IMR-90 (cell line): Measurements from ENCODE around the gene RAD1. TPM values are rescaled to one million over a fixed set of nuclear protein-coding genes. Genes with fewer than 3 reads are reported as not detected.

Source experiments
- ATAC-seq: fragments of 200-7000 bp; cut with Tn5 transposase; 2 replicates; pipeline ENCODE4 v1.9.1; 2020; ENCODE audit warnings: low read depth, mild to moderate bottlenecking, moderate library complexity
- BruUV-seq: library from RNA; stranded (reverse); fragments of 400-500 nt; replicated peaks from 2 replicates; lab custom pipeline; 2021; lab: Mats Ljungman, UMichigan
- CTCF ChIA-PET: fragments of 300-600 bp; formaldehyde crosslinking; extraction: SDS; loops from one replicate; lab custom pipeline; 2021; ENCODE audit warnings: antibody characterized with exemption; lab: Yijun Ruan, JAX
- POLR2A ChIA-PET: fragments of 300-600 bp; sonication (Branson Sonifier 250); formaldehyde crosslinking; loops from one replicate; lab custom pipeline; 2022; ENCODE audit warnings: antibody characterized with exemption; ENCODE audit not compliant: unreplicated experiment; lab: Charles Lee
- DNase-seq: peaks from one replicate; pipeline ENCODE4 v3.0.0; 2013
- H2AFZ ChIP-seq: replicated peaks from 2 replicates; pipeline ENCODE3; 2013; ENCODE audit warnings: low read length, mild to moderate bottlenecking; ENCODE audit not compliant: poor library complexity
- H2AK5ac ChIP-seq: 2 replicates; pipeline ENCODE4 v1.6.1; 2013; ENCODE audit warnings: low read depth, low read length, inconsistent platforms
- H2AK9ac ChIP-seq: replicated peaks from 2 replicates; pipeline ENCODE3; 2013; ENCODE audit warnings: mild to moderate bottlenecking, low read depth, low read length, moderate library complexity; ENCODE audit not compliant: poor library complexity
- H2BK120ac ChIP-seq: 2 replicates; pipeline ENCODE4 v1.6.1; 2013; ENCODE audit warnings: low read depth, low read length, inconsistent platforms
- H2BK15ac ChIP-seq: 3 replicates; pipeline ENCODE4 v1.6.1; 2013; ENCODE audit warnings: low read depth, low read length, inconsistent platforms
- H2BK20ac ChIP-seq: 2 replicates; pipeline ENCODE4 v1.6.1; 2013; ENCODE audit warnings: low read depth, mild to moderate bottlenecking, inconsistent platforms, low read length, moderate library complexity
- H2BK5ac ChIP-seq: 2 replicates; pipeline ENCODE4 v1.6.1; 2013; ENCODE audit warnings: mild to moderate bottlenecking, low read depth, low read length, inconsistent platforms; ENCODE audit not compliant: poor library complexity, severe bottlenecking
- H3K14ac ChIP-seq: replicated peaks from 2 replicates; pipeline ENCODE4 v1.6.1; 2013; ENCODE audit warnings: low read depth, low read length, inconsistent platforms
- H3K18ac ChIP-seq: 2 replicates; pipeline ENCODE4 v1.6.1; 2013; ENCODE audit warnings: low read depth, low read length, control low read depth
- H3K23ac ChIP-seq: 2 replicates; pipeline ENCODE4 v1.6.1; 2013; ENCODE audit warnings: low read depth, low read length, inconsistent platforms
- H3K27ac ChIP-seq: 2 replicates; pipeline ENCODE4 v1.5.1; 2013; ENCODE audit warnings: mild to moderate bottlenecking, control low read depth, low read length; ENCODE audit not compliant: insufficient read depth
- H3K27me3 ChIP-seq: 2 replicates; pipeline ENCODE4 v1.6.1; 2013; ENCODE audit warnings: low read length; ENCODE audit not compliant: control insufficient read depth, insufficient read depth
- H3K36me3 ChIP-seq: 2 replicates; pipeline ENCODE4 v1.6.1; 2013; ENCODE audit warnings: low read length, mixed read lengths; ENCODE audit not compliant: control insufficient read depth, insufficient read depth
- H3K4ac ChIP-seq: 2 replicates; pipeline ENCODE4 v1.6.1; 2013; ENCODE audit warnings: low read depth, low read length, inconsistent platforms
- H3K4me1 ChIP-seq: 2 replicates; pipeline ENCODE4 v1.6.1; 2013; ENCODE audit warnings: low read length, mixed read lengths; ENCODE audit not compliant: control insufficient read depth, insufficient read depth
- H3K4me2 ChIP-seq: 2 replicates; pipeline ENCODE4 v1.6.1; 2013; ENCODE audit warnings: low read depth, mild to moderate bottlenecking, control low read depth, low read length, moderate library complexity
- H3K4me3 ChIP-seq: 2 replicates; pipeline ENCODE4 v1.5.1; 2013; ENCODE audit warnings: low read depth, mild to moderate bottlenecking, control low read depth, low read length, moderate library complexity; ENCODE audit not compliant: insufficient read depth
- H3K56ac ChIP-seq: 2 replicates; pipeline ENCODE4 v1.6.1; 2013; ENCODE audit warnings: low read length, inconsistent platforms; ENCODE audit not compliant: insufficient read depth; ENCODE audit errors: extremely low read depth
- H3K79me1 ChIP-seq, 2 experiments: 2 replicates each; pipeline ENCODE4 v1.6.1; 2013; ENCODE audit warnings: low read length in 2 of 2, inconsistent platforms in 1 of 2, low read depth in 1 of 2
- H3K9ac ChIP-seq: 2 replicates; pipeline ENCODE4 v1.6.1; 2013; ENCODE audit warnings: low read depth, low read length, control low read depth
- H3K9me1 ChIP-seq: 2 replicates; pipeline ENCODE4 v1.6.1; 2013; ENCODE audit warnings: low read length, inconsistent platforms; ENCODE audit not compliant: insufficient read depth
- H3K9me3 ChIP-seq: 2 replicates; pipeline ENCODE4 v1.6.1; 2013; ENCODE audit warnings: low read length; ENCODE audit not compliant: control insufficient read depth, insufficient read depth
- H4K20me1 ChIP-seq: 2 replicates; pipeline ENCODE4 v1.6.1; 2013; ENCODE audit warnings: low read length, inconsistent platforms; ENCODE audit not compliant: insufficient read depth
- H4K5ac ChIP-seq: 2 replicates; pipeline ENCODE4 v1.6.1; 2013; ENCODE audit warnings: mild to moderate bottlenecking, low read depth, low read length, control low read depth
- H4K8ac ChIP-seq, 2 experiments: 2 replicates each; pipeline ENCODE4 v1.6.1; 2013; ENCODE audit warnings: low read depth in 2 of 2, low read length in 2 of 2, control low read depth in 1 of 2, inconsistent platforms in 1 of 2
- H4K91ac ChIP-seq: 2 replicates; pipeline ENCODE4 v1.6.1; 2013; ENCODE audit warnings: low read depth, low read length, inconsistent platforms; ENCODE audit not compliant: insufficient read depth
- BHLHE40 ChIP-seq: fragments of 150-350 bp; IDR thresholded peaks from 2 replicates; pipeline ENCODE4 v1.6.1; 2016; ENCODE audit warnings: mild to moderate bottlenecking, low read depth, low read length
- CEBPB ChIP-seq: IDR thresholded peaks from 2 replicates; pipeline ENCODE4 v1.6.1; 2012; ENCODE audit warnings: low read depth, low read length, improper control_type of control experiment
- CHD1 ChIP-seq: IDR thresholded peaks from 2 replicates; pipeline ENCODE4 v1.6.1; 2012; ENCODE audit warnings: low read depth, low read length, improper control_type of control experiment
- CTCF ChIP-seq: conservative IDR thresholded peaks from 2 replicates; pipeline ENCODE4 v1.5.1; 2012; ENCODE audit warnings: mild to moderate bottlenecking, low read depth, low read length, improper control_type of control experiment
- FOS ChIP-seq: fragments of 150-350 bp; IDR thresholded peaks from 2 replicates; pipeline ENCODE4 v1.6.1; 2016; ENCODE audit warnings: low read depth, low read length
- MAFK ChIP-seq: IDR thresholded peaks from 2 replicates; pipeline ENCODE4 v1.6.1; 2012; ENCODE audit warnings: low read depth, low read length, improper control_type of control experiment
- MAZ ChIP-seq: IDR thresholded peaks from 2 replicates; pipeline ENCODE4 v1.6.1; 2012; ENCODE audit warnings: low read depth, mild to moderate bottlenecking, low read length, improper control_type of control experiment, moderate library complexity, borderline replicate concordance
- MXI1 ChIP-seq: IDR thresholded peaks from 2 replicates; pipeline ENCODE4 v1.6.1; 2012; ENCODE audit warnings: low read depth, mild to moderate bottlenecking, low read length, moderate library complexity, borderline replicate concordance
- NFE2L2 ChIP-seq: fragments of 150-350 bp; IDR thresholded peaks from 2 replicates; pipeline ENCODE4 v1.6.1; 2016; ENCODE audit warnings: low read depth, mild to moderate bottlenecking, low read length
- POLR2A ChIP-seq: IDR thresholded peaks from 2 replicates; pipeline ENCODE4 v1.6.1; 2012; ENCODE audit warnings: mild to moderate bottlenecking, low read depth, low read length
- RAD21 ChIP-seq: IDR thresholded peaks from 2 replicates; pipeline ENCODE4 v1.6.1; 2012; ENCODE audit warnings: low read length, improper control_type of control experiment
- RCOR1 ChIP-seq: IDR thresholded peaks from 2 replicates; pipeline ENCODE4 v1.6.1; 2012; ENCODE audit warnings: mild to moderate bottlenecking, low read length, improper control_type of control experiment; ENCODE audit not compliant: insufficient replicate concordance
- RFX5 ChIP-seq: IDR thresholded peaks from 2 replicates; pipeline ENCODE4 v1.8.0; 2012; ENCODE audit warnings: low read depth, mild to moderate bottlenecking, low read length, moderate library complexity
- SMC3 ChIP-seq: fragments of 150-350 bp; IDR thresholded peaks from 2 replicates; pipeline ENCODE4 v1.6.1; 2016; ENCODE audit warnings: low read depth, mild to moderate bottlenecking, antibody characterized with exemption, low read length, moderate library complexity
- WGBS, 2 experiments: methylation state at CpG; one replicate each; pipeline versions ENCODE4 v1.1.5 to v1.1.7; 2013; ENCODE audit warnings: missing lambda C conversion rate in 2 of 2; ENCODE audit not compliant: insufficient read length in 1 of 2; ENCODE audit errors: extremely low coverage in 2 of 2; 5-methylcytosine and 5-hydroxymethylcytosine counted together
- dilution Hi-C: fragments of 300-500 bp; cut with HindIII; formaldehyde crosslinking; loops from one replicate; pipeline ENCODE4 v1.14.3; 2018; ENCODE audit warnings: low sequenced_read_pairs; ENCODE audit not compliant: unreplicated experiment
- in situ Hi-C: fragments of 300-500 bp; cut with MboI; formaldehyde crosslinking; loops from 3 replicates; pipeline ENCODE4 v1.14.3; 2019; ENCODE audit warnings: low sequenced_read_pairs, inconsistent platforms, mixed read lengths
- intact Hi-C: fragments of 100-400 bp; cut with micrococcal nuclease; formaldehyde crosslinking; loops from 2 replicates; pipeline ENCODE4 v1.10.0; 2022
- polyA plus RNA-seq, 3 experiments: library from polyadenylated mRNA; depleted of rRNA; stranded (reverse); fragments of >200 nt; gene quantifications; 2 replicates each; pipeline ENCODE4 v1.2.3, GENCODE V29; 2012; ENCODE audit warnings: low replicate concordance in 1 of 3
- total RNA-seq: library from RNA; depleted of rRNA; stranded (reverse); fragments of >200 nt; gene quantifications from 2 replicates; pipeline ENCODE4 v1.2.3, GENCODE V29; 2012
- TF ChIP-seq, protein P1 (sequence below): fragments of 150-350 bp; IDR thresholded peaks from 2 replicates; pipeline ENCODE4 v1.6.1; 2017; ENCODE audit warnings: mild to moderate bottlenecking, antibody characterized with exemption, low read length, low read depth
- TF ChIP-seq, protein P2 (sequence below): fragments of 150-350 bp; IDR thresholded peaks from 2 replicates; pipeline ENCODE4 v1.6.1; 2016; ENCODE audit warnings: low read depth, mild to moderate bottlenecking, low read length, moderate library complexity, borderline replicate concordance

Gene RAD1
- total and polyA plus RNA-seq, 2 of the 4 experiments (the other 2 are of a cell fraction) = 18.5 to 21.5 TPM

- Histone ChIP-seq H2BK15ac (no peak overlapping the region), H2AK5ac (no peak overlapping the region), H3K9me3 (no peaks in the 10 kb centered on the region), H3K79me1 (peaks cover 10 to 45% of the 10 kb centered on the region in 2 experiments), H2AFZ (no peak overlapping the region), H2BK120ac (peak overlapping the region; percentile 9; the same call in 1 of the 2 replicates), H4K91ac (no peak overlapping the region), H2BK20ac (no peak overlapping the region), H2BK5ac (peak overlapping the region; percentile 86), H3K9me1 (peaks cover 8% of the 10 kb centered on the region), H3K4ac (peak overlapping the region; percentile 30; the same call in 1 of the 2 replicates), H3K9ac (peak overlapping the region; percentile 71), H3K56ac (0 out of 2 replicates have a peak overlapping the region, but pooled peaks have one; percentile 2), H3K4me2 (peak overlapping the region; percentile 87), H2AK9ac (no peak overlapping the region), H3K4me3 (peak overlapping the region; percentile 98), H4K8ac (peak overlapping the region in 1 of 2 experiments; percentile 17; a peak in 1 of 4 replicates), H3K4me1 (peaks cover 5% of the 10 kb centered on the region; the same call in 1 of the 2 replicates), H3K36me3 (no peaks in the 10 kb centered on the region; the same call in none of the 2 replicates), H3K27ac (peak overlapping the region; percentile 44; the same call in 1 of the 2 replicates), H4K20me1 (peaks cover 15% of the 10 kb centered on the region), H3K27me3 (no peaks in the 10 kb centered on the region), H3K23ac (peak overlapping the region; percentile 46; the same call in 1 of the 2 replicates), H3K18ac (peak overlapping the region; percentile 36), H3K14ac (no peak overlapping the region), H4K5ac (no peak overlapping the region)
- POLR2A ChIA-PET = no interaction called here
- intact Hi-C loops = no loop called here
- CTCF ChIA-PET = no interaction called here
- no TSS peak for BruUV-seq
- 90% methylated on average over 2 of the region's 4 CpGs; no CpG with 5 or more reads in 1 of the 2 experiments for WGBS, 2 experiments
- ATAC-seq = no peak
- TF ChIP-seq NFE2L2 = no peak
- no peak for TF ChIP-seq MAZ
- TF ChIP-seq RFX5 = no peak
- no peak for TF ChIP-seq BHLHE40
- no peak for TF ChIP-seq FOS
- no peak for TF ChIP-seq MXI1
- TF ChIP-seq CHD1 = no peak
- no peak for TF ChIP-seq RAD21
- no peak for TF ChIP-seq MAFK
- no peak for TF ChIP-seq RCOR1
- TF ChIP-seq, protein P1, sequence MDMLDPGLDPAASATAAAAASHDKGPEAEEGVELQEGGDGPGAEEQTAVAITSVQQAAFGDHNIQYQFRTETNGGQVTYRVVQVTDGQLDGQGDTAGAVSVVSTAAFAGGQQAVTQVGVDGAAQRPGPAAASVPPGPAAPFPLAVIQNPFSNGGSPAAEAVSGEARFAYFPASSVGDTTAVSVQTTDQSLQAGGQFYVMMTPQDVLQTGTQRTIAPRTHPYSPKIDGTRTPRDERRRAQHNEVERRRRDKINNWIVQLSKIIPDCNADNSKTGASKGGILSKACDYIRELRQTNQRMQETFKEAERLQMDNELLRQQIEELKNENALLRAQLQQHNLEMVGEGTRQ = no peak
- no peak for TF ChIP-seq CEBPB
- TF ChIP-seq SMC3 = no peak
- TF ChIP-seq, protein P2, sequence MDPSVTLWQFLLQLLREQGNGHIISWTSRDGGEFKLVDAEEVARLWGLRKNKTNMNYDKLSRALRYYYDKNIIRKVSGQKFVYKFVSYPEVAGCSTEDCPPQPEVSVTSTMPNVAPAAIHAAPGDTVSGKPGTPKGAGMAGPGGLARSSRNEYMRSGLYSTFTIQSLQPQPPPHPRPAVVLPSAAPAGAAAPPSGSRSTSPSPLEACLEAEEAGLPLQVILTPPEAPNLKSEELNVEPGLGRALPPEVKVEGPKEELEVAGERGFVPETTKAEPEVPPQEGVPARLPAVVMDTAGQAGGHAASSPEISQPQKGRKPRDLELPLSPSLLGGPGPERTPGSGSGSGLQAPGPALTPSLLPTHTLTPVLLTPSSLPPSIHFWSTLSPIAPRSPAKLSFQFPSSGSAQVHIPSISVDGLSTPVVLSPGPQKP = no peak
- no peak for TF ChIP-seq CTCF
- no peak for TF ChIP-seq POLR2A
- no peak for DNase-seq
- in situ Hi-C loops = no loop called here
- dilution Hi-C loops = no loop called here
Measured at GRCh38 chr5:34930870-34931269, 15.6 kb upstream of the RAD1 start.
